Measurements from ENCODE around the gene TAF10.

GRCh38 chr11:6572215-6572614, 39.8 kb downstream of the TAF10 start:
- TF ChIP-seq FOXK2 (IDR thresholded peaks at IDR 0.05) (no peak), BHLHE40 (IDR thresholded peaks at IDR 0.05; ENCODE audit: borderline replicate concordance) (no peak), FOXM1 (IDR thresholded peaks at IDR 0.05; ENCODE audit: borderline replicate concordance) (no peak), ZNF384 (IDR thresholded peaks at IDR 0.05) (no peak)
- TF ChIP-seq, protein P1, sequence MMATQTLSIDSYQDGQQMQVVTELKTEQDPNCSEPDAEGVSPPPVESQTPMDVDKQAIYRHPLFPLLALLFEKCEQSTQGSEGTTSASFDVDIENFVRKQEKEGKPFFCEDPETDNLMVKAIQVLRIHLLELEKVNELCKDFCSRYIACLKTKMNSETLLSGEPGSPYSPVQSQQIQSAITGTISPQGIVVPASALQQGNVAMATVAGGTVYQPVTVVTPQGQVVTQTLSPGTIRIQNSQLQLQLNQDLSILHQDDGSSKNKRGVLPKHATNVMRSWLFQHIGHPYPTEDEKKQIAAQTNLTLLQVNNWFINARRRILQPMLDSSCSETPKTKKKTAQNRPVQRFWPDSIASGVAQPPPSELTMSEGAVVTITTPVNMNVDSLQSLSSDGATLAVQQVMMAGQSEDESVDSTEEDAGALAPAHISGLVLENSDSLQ (IDR thresholded peaks at IDR 0.05): no peak

Measured in HEK293T (cell line).